Fibroblast of gingiva (primary cell): ENCODE measurements around the gene COL25A1.
A peak's percentile ranks its signal among the peaks of the same experiment; 100 is the strongest.

Experiments
- DNase-seq: peaks from one replicate; pipeline ENCODE4 v3.0.0-alpha.2; 2011; ENCODE audit warnings: low read depth

COL25A1 gene

GRCh38 chr4:109214622-109215301 lies 87.7 kb downstream of the COL25A1 start:
- no peak for DNase-seq

GRCh38 chr4:109213056-109213455 lies 89.4 kb downstream of the COL25A1 start:
- no peak for DNase-seq

GRCh38 chr4:109211671-109212070 lies 90.8 kb downstream of the COL25A1 start:
- DNase-seq = no peak

- DNase-seq = no peak
Measured at GRCh38 chr4:109209647-109210046, 92.8 kb downstream of the COL25A1 start.

DNA sequence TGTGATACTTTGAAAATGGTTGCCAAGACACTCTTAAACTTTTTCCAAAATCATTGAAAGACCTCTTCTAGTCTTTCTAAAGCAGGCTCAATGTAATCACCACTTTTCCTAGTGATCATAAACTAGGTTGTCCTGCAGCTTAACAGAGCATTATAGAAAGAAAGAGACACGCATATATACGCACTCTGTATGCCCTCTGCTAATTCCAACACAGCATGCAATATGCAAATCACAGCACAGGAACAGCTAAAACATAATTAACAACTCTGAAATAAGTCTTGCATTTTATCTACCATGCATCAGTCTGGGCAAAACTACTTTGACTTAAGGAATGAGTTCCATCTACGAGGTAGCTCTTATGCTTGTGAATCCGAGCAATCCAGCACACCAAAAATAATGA lies 94.6 kb downstream of the COL25A1 start:
- DNase-seq = no peak

DNA sequence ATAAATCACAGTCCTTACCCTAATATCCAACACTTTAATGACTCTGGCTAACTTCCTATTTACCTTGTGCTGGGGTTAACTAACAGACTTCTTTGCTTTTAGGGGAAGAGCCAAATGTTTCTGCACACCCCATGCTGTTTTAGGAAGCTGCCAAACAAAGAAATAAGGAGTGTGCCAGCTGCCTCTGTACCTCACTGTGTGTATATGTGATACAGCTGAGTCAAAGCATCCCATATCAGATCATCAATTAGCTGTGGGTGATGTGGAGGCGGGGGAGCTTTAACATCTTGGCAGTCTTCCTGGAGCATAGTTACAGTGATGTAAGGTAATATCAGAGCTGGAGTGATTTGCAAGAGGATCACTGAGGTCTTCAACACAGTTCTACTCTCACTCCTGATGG lies 95.4 kb downstream of the COL25A1 start:
- peak; percentile 15 for DNase-seq

GRCh38 chr4:109206620-109207019 lies 95.8 kb downstream of the COL25A1 start:
- DNase-seq = no peak

- no peak for DNase-seq
Measured at GRCh38 chr4:109205186-109205585, 97.3 kb downstream of the COL25A1 start.

DNA sequence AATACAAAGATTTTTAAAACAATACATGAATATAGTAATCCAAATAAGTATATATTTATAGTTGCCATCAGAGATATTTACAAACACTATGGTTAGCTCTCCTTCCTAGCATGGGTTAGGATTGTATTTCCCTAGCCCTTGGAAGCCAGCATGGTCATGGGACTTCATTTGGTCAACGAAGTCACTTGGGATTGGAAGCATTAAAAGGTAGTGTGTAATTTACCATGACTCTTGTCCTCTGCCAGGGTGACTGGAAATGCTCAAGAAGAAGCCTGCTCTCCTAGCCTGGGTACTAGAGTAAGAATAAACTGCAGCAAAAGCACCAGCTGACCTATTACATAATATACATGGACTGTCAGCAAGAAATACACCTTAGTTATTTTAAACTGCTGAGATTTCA lies 102.9 kb downstream of the COL25A1 start:
- DNase-seq = no peak

DNA sequence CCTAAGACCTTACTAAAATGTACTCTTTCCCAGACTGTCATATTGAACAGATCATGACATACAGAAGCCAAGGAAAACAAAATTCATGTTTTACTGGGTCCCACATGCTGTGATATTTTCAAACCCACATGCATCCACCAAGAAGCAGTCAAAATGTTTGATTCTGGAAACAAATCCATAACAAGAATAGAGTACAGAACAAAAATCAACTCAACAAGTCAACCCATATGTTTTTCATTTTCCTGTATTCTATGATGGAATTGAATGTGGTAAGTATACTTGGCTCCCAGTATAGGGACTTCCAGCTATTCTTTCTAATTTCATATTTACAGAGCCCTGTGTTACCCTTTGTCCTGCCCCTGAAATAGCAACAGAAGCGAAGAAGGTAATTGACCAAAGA lies 106.8 kb downstream of the COL25A1 start:
- DNase-seq = no peak

DNA sequence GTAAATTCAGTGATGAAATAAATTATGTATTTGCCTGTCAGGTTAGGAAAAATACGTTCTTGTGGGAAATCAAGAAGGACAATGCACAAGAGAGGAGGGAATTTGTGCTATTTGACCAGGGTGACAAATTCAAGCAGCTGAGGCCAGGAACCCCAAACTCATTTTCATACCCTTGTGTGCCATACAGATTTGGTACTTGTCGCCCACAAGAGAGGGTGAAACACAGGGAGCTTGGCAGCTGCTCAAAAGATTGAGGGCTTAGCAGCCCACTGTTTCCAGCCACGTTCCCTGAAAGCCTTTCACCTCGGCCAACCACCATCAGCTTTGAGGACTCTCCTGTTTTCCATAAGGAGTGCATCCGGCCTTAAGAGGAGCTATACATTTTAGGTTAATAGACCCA lies 111.2 kb downstream of the COL25A1 start:
- no peak for DNase-seq

GRCh38 chr4:109186458-109186945 lies 116.0 kb downstream of the COL25A1 start:
- DNase-seq = no peak

- DNase-seq = no peak
Measured at GRCh38 chr4:109185951-109186350, 116.5 kb downstream of the COL25A1 start.

DNA sequence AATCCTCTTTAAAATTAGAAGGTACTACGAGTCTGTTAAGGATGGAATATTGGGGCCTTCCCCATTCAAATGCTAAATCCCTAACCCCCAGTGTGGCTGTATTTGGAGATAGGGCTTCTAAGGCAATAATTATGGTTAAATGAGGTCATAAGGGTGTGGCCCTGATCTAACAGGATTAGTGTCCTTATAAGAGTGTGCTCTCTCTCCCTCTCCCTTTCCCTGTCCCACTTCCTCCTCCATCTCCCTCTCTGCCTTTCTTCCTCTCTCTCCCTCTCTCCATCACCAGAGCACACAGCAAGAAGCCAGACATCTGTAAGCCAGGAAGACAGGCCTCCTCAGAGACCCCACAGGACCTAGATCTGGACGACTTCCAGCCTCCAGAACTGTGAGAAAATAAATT lies 116.9 kb downstream of the COL25A1 start:
- DNase-seq = no peak

GRCh38 chr4:109184491-109184961 lies 117.9 kb downstream of the COL25A1 start:
- DNase-seq = no peak

- no peak for DNase-seq
Measured at GRCh38 chr4:109183931-109184490, 118.4 kb downstream of the COL25A1 start.

DNA sequence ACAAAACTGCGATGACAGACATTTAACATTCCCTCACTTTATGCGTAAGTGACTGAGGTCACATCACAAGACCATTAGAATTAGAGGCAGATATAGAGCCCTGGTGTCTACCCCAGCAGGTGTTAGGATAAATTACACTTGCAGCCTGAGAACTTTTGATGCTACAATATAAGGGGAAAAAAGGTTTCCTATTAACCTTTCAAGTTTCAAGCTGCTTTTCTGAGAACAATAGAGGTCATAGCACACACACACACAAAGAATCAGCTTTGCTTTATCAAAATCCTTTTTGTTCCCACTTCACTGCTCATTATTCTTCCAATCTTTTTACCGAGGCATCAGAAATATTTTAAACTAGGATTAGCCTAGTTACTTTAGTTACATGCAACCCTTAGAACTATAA lies 119.8 kb downstream of the COL25A1 start:
- DNase-seq = no peak

GRCh38 chr4:109179061-109179460 lies 123.4 kb downstream of the COL25A1 start:
- no peak for DNase-seq

GRCh38 chr4:109177096-109177810 lies 125.2 kb downstream of the COL25A1 start:
- DNase-seq = no peak

DNA sequence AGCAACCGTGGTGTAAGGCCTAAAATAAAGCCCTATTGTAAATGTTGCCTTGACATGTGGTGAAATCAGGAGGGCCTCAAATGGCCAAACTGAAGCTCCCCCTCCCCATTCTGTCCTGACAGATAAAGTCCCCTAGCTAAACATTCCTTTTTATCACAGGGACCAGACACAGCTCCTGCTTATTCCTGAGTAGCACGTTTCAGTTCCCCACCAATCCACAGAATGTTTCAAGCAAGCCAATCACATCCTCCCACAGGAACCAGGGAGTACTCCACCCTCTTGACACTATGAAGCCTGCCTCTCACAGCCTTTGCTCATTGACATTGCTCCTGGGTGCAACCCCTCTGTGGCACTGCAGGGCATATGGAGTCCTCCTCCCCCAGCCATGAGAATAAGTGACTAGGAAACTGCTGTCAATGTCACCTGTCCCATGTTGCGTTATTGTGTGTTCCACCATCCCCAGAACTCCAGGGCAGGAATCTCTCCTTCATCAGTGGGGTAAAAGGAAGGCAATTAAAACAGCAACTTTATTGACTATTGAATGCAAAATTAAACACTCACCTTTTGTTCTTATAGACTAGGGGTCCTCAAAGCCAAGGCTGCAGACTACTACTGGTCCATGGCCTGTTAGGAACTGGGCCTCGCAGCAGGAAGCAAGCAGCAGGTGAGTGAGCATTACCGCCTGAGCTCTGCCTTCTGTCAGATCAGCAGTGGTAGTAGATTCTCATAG lies 128.1 kb downstream of the COL25A1 start:
- no peak for DNase-seq

DNA sequence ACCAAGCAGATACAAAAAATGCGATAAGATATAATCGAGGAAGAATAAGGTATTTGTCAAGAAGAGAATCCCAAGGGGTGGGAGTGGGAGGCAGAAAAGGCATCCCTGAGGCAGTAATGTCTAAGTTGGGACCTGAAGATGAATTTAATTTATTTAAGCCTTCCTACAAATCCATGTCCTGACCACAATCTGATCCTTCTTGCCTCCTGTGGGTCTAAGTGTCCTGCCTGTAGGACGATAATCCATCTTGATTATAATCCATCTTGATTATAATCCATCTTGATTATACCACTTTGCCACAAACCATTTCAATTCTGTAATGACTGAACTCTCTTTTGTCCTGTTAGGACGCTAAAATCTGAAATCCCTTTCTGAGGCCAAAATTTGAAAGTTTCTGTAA lies 130.2 kb downstream of the COL25A1 start:
- DNase-seq = no peak

DNA sequence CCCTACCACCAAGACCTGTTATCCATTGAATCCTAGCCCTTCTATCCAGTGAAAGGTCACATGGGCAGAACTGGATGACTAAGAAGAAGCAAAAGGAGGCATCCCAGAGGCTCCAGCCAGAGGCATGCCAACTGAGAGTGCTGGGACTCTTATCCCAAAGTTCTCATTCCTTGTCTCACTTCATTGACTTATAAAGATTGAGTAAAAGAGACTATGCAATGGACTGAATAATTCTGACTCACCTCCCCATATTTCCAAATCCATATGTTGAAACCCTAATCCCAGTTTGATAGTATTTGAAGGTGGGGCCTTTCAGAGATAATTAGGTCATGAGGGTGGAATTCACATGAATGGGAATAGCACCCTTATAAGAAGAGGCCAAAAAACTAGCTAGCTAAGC lies 131.4 kb downstream of the COL25A1 start:
- no peak for DNase-seq

GRCh38 chr4:109169170-109169569 lies 133.3 kb downstream of the COL25A1 start:
- no peak for DNase-seq
